Measurements from ENCODE around the gene FAM13A.

FAM13A gene

DNA sequence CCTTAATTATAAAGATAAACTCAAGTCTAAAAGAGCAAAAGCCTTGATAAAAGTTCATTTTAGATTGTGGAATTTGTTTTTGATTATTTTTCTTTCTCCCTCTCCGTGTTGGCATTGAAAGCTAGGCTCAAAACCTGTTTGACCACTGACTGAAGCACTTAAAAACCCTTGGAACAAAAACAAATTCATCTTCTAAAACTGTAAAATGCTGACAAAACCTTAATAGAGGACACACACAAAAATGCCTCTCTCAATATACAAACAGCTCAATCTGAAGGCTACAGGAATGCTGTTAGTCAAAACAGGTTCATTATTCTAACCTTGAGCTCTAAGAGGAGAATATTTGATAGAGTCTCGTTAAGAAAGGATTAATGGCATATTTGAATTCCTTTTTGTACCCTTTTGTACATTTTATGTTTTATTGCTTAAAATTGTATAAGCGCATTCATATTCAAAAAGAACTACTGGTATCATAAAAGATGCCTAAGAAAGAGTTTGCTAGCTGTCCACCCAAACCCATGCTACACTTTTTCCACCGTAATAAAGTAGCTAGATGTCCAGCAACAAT lies 285.0 kb downstream of the FAM13A start:
- DNase-seq (ENCODE audit: low read depth), result no peak

GRCh38 chr4:88765729-88766128 lies 291.3 kb downstream of the FAM13A start:
- peak; percentile 93 for DNase-seq (ENCODE audit: low read depth)

DNA sequence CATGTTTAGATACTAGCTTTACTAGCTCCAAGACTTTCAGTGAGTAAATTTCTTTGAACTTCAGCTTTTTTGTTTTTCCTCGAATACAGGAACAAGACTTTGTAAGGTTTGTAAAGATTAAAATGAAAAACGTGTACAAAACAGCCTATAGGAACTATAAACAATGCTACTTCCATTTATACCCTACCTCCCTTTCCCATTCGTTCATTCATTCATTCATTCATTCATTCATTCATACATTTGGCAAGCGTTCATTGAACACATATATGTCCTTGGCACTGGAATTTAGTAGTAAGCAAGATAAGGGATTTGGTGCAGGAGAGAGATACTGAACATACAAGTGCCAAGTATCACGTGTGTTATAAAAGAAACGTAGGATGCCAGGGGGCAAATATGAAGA lies 293.9 kb downstream of the FAM13A start:
- DNase-seq (ENCODE audit: low read depth), result no peak

DNA sequence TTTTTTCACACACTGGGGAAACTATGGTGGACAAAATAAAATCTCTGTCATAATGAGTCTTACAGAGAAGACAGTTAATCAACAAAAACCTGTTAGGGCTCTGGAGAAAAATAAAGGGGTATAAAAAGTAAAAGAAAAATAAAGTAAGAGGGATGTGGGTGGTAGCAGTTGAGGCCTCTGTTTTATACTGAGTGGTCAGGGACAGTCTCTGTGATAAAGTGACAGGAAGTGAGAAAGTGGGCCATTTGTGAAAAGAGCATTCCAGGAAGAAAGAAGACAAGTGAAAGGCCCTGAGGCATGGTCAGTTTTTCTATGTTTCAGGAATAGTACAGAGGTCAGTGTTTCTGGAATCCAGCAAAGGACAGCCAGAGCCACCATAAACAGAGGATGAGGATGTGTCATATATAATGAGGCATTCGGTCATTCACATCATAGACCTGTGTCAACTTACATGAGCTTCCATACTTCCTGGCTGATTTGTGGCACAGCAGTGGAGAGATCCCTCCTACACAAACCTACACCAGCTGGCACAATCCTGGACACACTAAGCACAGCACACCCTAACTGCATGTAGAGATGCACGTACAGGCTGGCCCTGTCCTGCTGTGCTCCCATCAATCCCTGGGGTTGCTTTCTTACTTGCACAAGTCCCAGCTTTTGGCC lies 295.0 kb downstream of the FAM13A start:
- DNase-seq (ENCODE audit: low read depth), result peak; percentile 56

DNA sequence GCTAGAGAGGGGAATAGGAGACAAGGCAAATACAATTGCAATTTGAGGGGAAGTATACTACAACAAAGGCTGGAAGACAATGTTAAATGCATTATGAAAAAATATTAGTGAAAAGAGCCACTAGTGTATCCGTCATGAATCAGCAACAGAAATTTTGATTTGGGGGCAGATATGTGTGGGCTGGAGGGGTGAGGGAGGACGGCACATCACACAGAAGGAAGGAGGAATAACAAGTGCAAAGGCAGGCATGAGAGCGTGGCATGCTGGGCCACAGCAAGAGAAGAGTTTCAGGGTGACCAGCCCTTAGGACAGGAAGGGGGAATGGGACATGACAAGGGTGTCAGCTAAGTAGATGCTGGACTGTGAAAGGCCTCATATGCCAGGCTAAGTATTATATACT lies 295.6 kb downstream of the FAM13A start:
- no peak for DNase-seq (ENCODE audit: low read depth)

- no peak for DNase-seq (ENCODE audit: low read depth)
These were observed 297.1 kb downstream of the FAM13A start for GRCh38 chr4:88759895-88760290.

DNA sequence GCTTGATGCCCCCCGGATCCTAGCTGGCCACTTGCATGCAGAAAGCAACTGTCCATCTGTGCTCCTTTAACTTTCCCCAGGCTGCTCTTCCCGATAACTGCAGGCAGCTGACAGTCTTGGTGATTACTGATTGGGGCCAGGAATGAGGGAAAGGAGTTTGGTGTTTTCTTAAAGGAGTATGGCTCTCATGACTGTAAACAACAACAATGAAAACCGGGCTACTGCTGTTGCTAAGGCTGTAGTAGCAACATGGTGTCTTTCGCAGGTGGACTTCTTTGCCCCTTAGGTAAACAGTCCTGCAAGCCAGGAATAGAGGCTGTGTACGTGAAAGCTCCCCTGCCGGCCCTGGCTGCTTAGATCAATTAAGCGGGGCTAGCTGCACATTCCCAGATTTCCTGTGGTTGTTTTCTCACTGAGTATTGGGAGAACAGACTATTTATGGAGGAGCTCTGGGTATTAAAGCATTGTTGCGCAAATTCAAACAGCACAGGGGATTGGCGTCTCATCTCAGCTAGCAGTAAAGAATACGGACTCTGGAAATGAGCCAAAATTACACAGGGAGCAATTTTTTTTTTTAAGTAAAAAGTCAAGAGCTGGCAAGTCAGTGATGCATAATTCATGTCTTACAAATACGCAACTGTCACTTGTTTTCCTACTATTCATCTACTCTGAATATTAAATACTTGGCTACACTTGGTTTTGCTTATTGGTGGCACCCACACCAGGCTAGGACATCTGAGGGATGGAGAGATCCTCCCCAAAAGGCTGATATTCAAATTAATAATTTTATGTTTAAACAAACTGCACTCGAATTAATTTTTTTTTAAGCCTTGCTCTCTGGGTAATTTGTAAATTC lies 297.7 kb downstream of the FAM13A start:
- DNase-seq (ENCODE audit: low read depth), result peak; percentile 75

DNA sequence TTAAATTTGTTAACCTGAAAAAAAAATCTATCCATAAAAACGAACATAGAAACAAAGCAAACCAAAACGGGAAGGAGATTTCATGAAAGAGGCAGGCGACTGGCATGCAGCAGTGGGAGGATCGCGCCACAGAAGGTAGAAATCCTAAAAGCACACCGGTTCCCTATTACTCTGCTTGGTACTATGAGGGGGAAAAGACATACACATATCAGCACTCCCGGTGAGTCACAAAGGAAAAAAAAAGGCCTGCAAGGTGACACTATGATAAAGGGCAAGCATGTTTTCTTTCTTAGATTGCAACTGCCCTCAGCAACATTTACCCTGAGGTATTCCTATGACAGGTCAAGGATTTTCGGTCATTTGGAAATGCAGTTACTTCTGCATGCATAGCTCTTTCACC lies 298.7 kb downstream of the FAM13A start:
- DNase-seq (ENCODE audit: low read depth), result no peak

DNA sequence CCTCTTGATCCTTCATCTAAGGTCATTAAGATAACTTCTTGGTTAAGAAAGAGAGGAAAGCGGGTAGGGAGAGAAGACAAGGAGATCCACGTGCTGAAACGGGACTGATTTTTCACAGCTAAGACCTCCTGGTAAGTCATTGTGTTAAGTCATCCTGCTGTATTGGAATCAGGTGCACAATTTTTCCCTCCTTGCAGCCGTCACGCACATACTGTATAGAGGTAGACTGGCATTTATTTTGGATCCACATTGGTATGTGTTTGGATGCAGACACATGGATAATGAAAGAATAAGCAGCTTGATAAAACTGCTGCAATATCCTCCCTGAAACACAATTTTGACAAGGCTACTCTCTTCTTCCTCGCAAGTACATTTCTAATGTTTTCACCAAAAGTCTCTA lies 299.2 kb downstream of the FAM13A start:
- DNase-seq (ENCODE audit: low read depth), result no peak

DNA sequence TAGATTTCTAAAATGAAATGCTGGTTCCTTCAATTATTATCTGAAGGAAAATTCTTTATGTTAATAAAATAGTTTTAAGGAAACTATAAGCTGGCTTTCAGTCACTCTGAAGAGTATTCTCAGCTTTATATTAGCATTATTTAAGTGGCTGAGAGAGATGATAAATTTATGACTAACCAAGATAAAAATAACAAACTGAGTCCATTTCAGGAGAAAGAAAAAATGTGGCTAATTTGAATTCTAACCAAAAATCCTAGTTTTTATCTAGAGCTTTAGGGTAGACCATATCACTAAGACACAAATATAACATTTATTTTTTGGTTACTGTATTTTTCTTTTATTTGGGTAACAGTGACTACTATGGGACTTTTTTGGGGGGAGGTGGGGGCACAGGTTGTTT lies 299.9 kb downstream of the FAM13A start:
- peak; percentile 48 for DNase-seq (ENCODE audit: low read depth)

DNA sequence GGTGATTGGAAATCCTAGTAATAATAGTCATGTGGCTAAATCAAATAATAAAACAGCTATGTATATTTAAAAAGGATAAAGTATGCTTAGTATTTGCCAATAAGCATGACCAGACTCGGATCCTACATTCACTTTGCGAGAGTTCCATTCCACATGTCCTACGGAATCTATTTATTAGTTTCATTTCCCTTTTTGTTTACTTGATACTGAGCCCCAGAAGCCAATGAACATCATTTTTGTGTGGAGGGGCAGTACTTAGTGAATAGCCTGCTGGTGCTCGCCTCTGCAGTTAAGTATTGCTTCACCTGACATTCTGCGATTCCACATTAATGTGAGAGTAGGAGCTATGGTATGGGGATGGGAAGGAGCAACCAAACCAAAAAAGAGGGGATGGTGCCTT lies 300.8 kb downstream of the FAM13A start:
- no peak for DNase-seq (ENCODE audit: low read depth)

DNA sequence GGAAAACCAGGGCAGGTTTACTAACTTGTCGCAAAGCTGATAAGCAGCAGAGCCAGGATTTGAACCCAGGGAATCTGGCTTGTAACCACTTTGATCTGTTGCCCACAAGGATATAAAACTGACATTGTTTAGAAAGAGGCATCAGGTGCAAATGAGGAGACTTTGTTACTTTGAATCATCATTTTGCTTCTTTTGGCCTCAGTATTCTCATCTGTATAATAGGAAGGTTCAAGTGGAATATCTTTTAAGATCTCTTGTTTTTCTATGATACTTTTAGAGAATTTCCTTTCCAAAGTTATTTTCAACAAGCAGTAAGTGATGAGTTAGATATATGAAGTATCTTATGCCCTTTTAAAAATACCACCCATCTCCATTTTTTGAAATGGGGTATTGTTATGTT lies 301.5 kb downstream of the FAM13A start:
- no peak for DNase-seq (ENCODE audit: low read depth)

DNA sequence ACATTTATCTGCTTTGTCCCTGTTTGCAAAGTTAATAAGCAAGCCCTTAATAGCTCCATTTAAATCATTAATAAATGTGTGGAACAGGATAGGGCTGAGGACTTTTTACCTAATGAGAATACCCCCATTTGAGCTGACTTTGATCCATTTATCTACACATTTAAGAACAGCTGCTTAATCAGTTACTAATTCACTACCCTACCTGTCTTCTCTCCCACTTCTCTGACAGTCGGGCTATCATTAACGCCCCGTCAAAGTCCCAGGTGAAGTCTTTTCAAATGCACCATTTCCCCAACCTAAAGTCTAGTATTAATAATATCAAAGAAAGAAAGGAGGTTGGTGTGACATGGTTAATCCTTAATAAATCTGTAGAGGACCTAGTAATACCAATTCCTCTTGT lies 302.2 kb downstream of the FAM13A start:
- DNase-seq (ENCODE audit: low read depth), result no peak

- DNase-seq (ENCODE audit: low read depth), result no peak
These were observed 303.1 kb downstream of the FAM13A start for GRCh38 chr4:88753658-88754571.

GRCh38 chr4:88752754-88753153 lies 304.2 kb downstream of the FAM13A start:
- DNase-seq (ENCODE audit: low read depth), result no peak

- DNase-seq (ENCODE audit: low read depth), result no peak
These were observed 304.9 kb downstream of the FAM13A start for GRCh38 chr4:88752076-88752463.

DNA sequence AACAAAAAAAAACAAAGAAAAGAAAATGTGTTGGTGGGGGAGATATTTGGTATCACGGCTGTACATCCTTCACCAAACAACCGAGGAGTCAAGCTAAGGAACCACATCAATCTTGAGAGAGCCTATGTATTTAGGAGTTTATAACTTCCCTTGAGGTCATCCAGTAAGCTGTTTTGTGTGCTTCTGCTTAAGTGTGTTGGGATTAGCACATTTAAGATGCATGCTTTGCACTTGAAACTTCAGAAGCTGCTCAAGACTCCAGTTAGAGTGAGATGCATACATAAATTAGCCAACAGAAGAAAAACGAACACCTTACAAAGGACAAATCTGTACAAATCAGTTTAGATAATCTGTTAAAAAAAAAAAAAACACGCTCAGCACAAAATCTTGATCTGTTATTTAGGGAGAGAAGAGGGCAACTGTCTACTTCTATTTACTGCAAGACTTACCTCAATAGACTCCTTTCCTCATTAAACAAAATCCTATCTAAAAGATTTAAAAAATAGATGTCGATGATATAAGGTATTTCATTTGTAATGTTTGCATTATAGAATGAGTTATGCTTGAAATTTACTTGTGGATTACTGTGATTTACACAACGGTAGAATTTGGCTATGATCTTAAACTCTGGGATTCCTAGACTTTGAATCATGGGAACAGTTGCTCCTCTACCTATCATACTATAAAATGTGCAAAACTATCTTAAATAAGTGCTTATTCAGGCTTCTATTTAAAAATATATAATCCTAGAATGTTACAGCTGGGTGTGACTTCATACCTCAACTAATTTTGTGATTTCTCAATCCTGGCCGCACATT lies 305.5 kb downstream of the FAM13A start:
- DNase-seq (ENCODE audit: low read depth), result no peak

GRCh38 chr4:88750369-88750768 lies 306.6 kb downstream of the FAM13A start:
- no peak for DNase-seq (ENCODE audit: low read depth)

DNA sequence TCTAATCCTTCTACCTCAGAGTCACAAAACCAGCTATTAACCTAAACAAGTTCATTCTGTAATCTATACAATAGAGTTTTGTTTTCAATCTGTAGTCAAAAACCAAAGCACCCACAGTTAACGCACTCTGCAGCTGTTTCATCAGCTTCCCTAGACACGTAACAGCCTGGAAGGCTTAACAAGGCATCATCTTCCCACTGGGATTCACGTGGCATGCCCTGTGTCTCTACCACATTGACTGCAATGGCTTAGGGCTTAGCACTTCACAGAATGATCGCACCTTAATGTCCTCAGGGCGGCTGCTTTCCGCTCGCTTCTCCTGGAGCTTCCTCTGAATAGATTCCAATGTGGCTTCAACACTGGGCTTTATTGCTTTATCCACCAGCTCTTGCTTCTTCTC lies 309.6 kb downstream of the FAM13A start:
- no peak for DNase-seq (ENCODE audit: low read depth)

DNA sequence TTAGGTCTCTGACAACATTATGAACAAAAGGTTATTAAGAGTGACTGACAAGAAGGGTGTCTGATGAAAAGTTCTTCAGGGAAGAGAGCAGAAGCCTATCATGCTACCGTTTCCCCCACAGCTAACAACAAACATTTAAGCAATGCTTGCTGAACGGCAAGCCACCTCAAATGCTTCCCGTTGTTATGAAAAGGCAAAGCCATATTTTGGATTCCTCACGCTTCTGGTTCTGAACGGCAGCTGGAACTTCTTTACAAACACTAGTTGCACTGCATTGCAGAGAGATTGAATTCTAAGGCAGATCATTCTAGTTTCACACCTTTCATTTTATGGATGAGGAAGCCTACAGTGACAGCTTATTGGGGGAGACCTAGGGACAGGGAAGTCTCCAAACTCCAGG lies 310.8 kb downstream of the FAM13A start:
- DNase-seq (ENCODE audit: low read depth), result no peak

DNA sequence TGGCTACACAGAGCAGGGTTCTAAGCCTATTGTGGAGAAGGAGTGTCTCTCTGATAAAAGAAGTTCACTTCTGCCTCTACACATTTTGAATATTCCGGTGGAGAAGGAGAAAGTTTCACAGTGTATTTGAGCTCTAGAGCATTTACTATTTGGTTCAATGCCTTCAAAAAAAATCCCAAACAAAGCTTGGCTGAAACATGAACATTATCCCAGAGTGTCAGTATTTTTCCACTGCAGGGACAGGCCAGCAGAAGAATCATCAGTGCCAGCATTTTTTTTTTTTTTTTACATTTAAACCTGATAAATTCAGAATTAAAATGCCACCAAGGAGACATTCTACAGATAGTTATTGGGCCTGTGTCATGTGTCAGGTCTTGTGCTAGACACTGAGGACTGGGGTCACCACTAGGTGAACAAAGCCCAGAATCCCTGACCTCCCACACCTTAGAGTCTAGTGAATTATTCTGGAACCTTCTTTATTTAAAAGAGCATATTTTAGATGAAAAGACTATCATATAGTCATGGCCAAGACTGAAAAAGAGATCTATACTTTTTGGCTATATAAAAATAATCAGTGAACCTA lies 311.3 kb downstream of the FAM13A start:
- DNase-seq (ENCODE audit: low read depth), result no peak
